ENCODE measurements around the gene VIPR2.

Gene VIPR2

GRCh38 chr7:159023206-159023605, 121.5 kb downstream of the VIPR2 start:
- no peak for TF ChIP-seq CTCF (IDR thresholded peaks at IDR 0.05; ENCODE audit: control insufficient read depth, extremely low read depth, insufficient read depth)
- no peak for DNase-seq (ENCODE audit: low read depth)
- H3K4me3 ChIP-seq (ENCODE audit: low read depth, low read length): no peak overlapping the region

GRCh38 chr7:159022238-159022993, 122.3 kb downstream of the VIPR2 start:
- no peak for DNase-seq (ENCODE audit: low read depth)

GRCh38 chr7:159020987-159021386, 123.7 kb downstream of the VIPR2 start:
- DNase-seq (ENCODE audit: low read depth): no peak
- no peak for TF ChIP-seq CTCF (IDR thresholded peaks at IDR 0.05; ENCODE audit: control insufficient read depth, extremely low read depth, insufficient read depth)
- no peak overlapping the region for H3K4me3 ChIP-seq (ENCODE audit: low read depth, low read length)

More at GRCh38 chr7:159022238-159022993, 122.3 kb downstream of the VIPR2 start:
- no peak overlapping the region for H3K4me3 ChIP-seq (ENCODE audit: low read depth, low read length)
- no peak for TF ChIP-seq CTCF (IDR thresholded peaks at IDR 0.05; ENCODE audit: control insufficient read depth, extremely low read depth, insufficient read depth)

- no peak for TF ChIP-seq CTCF (IDR thresholded peaks at IDR 0.05; ENCODE audit: control insufficient read depth, extremely low read depth, insufficient read depth)
- no peak for DNase-seq (ENCODE audit: low read depth)
- no peak overlapping the region for H3K4me3 ChIP-seq (ENCODE audit: low read depth, low read length)
These were observed 125.6 kb downstream of the VIPR2 start for GRCh38 chr7:159019111-159019510.

- no peak for TF ChIP-seq CTCF (IDR thresholded peaks at IDR 0.05; ENCODE audit: control insufficient read depth, extremely low read depth, insufficient read depth)
- H3K4me3 ChIP-seq (ENCODE audit: low read depth, low read length): no peak overlapping the region
- DNase-seq (ENCODE audit: low read depth): no peak
These were observed 126.9 kb downstream of the VIPR2 start for GRCh38 chr7:159017741-159018140.

- no peak overlapping the region for H3K4me3 ChIP-seq (ENCODE audit: low read depth, low read length)
- no peak for TF ChIP-seq CTCF (IDR thresholded peaks at IDR 0.05; ENCODE audit: control insufficient read depth, extremely low read depth, insufficient read depth)
- no peak for DNase-seq (ENCODE audit: low read depth)
These were observed 127.5 kb downstream of the VIPR2 start for GRCh38 chr7:159017210-159017609.

- DNase-seq (ENCODE audit: low read depth): no peak
- no peak for TF ChIP-seq CTCF (IDR thresholded peaks at IDR 0.05; ENCODE audit: control insufficient read depth, extremely low read depth, insufficient read depth)
- H3K4me3 ChIP-seq (ENCODE audit: low read depth, low read length): no peak overlapping the region
These were observed 128.1 kb downstream of the VIPR2 start for GRCh38 chr7:159016591-159016990.
